ENCODE data around the gene EVC2.
"Not testable (repeated sequence)": the region's sequence is repeated elsewhere in the genome, so short reads cannot be mapped to it uniquely, and the experiment has no call there.

The EVC2 gene

GRCh38 chr4:5618051-5618960 lies 90.1 kb downstream of the EVC2 start:
- H3K4me3 ChIP-seq (ENCODE audit: low read depth, low read length) = no peak overlapping the region
- no peak for TF ChIP-seq CTCF (IDR thresholded peaks at IDR 0.05; ENCODE audit: borderline replicate concordance, insufficient read depth, low read depth, low read length)

- TF ChIP-seq CTCF (IDR thresholded peaks at IDR 0.05; ENCODE audit: borderline replicate concordance, insufficient read depth, low read depth, low read length) = no peak
- H3K4me3 ChIP-seq (ENCODE audit: low read depth, low read length) = no peak overlapping the region
Observed at GRCh38 chr4:5616331-5616950, 91.9 kb downstream of the EVC2 start.

- TF ChIP-seq CTCF (IDR thresholded peaks at IDR 0.05; ENCODE audit: borderline replicate concordance, insufficient read depth, low read depth, low read length) = no peak
- no peak overlapping the region for H3K4me3 ChIP-seq (ENCODE audit: low read depth, low read length)
Observed at GRCh38 chr4:5615496-5616075, 92.8 kb downstream of the EVC2 start.

- no peak for TF ChIP-seq CTCF (IDR thresholded peaks at IDR 0.05; ENCODE audit: borderline replicate concordance, insufficient read depth, low read depth, low read length)
- H3K4me3 ChIP-seq (ENCODE audit: low read depth, low read length) = no peak overlapping the region
Observed at GRCh38 chr4:5611750-5612149, 96.6 kb downstream of the EVC2 start.

- H3K4me3 ChIP-seq (ENCODE audit: low read depth, low read length) = no peak overlapping the region
- TF ChIP-seq CTCF (IDR thresholded peaks at IDR 0.05; ENCODE audit: borderline replicate concordance, insufficient read depth, low read depth, low read length) = no peak
Observed at GRCh38 chr4:5609306-5610007, 98.9 kb downstream of the EVC2 start.

- not testable (repeated sequence) for H3K4me3 ChIP-seq (ENCODE audit: low read depth, low read length)
Observed at GRCh38 chr4:5593828-5594227, 114.5 kb downstream of the EVC2 start.

GRCh38 chr4:5592272-5592671 lies 116.1 kb downstream of the EVC2 start:
- no peak for TF ChIP-seq CTCF (IDR thresholded peaks at IDR 0.05; ENCODE audit: borderline replicate concordance, insufficient read depth, low read depth, low read length)
- no peak overlapping the region for H3K4me3 ChIP-seq (ENCODE audit: low read depth, low read length)
